ENCODE measurements around the gene HSP90AB1.

The HSP90AB1 gene

GRCh38 chr6:44257025-44257752 is 10.3 kb downstream of the HSP90AB1 start, which contains the start of gene SLC35B2:
Gene SLC35B2 (minus strand): TSS chr6:44257528. CDS start chr6:44257410, 118 bp downstream.
- in situ Hi-C loops (cut with HindIII; ENCODE audit: low pct_unique_long_range_greater_than_20kb, low sequenced_read_pairs) = no loop called here
- TF ChIP-seq JUND (IDR thresholded peaks at IDR 0.05; ENCODE audit: low read depth) = no peak
- peak; percentile 72 to 77 for DNase-seq (ENCODE audit: low read depth in 1 of 2, low spot score in 1 of 2)

GRCh38 chr6:44257753-44258324 is 10.9 kb downstream of the HSP90AB1 start:
- TF ChIP-seq JUND (IDR thresholded peaks at IDR 0.05; ENCODE audit: low read depth) = no peak
- DNase-seq (ENCODE audit: low read depth in 1 of 2, low spot score in 1 of 2) = no peak
- in situ Hi-C loops (cut with HindIII; ENCODE audit: low pct_unique_long_range_greater_than_20kb, low sequenced_read_pairs) = no loop called here

- in situ Hi-C loops (cut with HindIII; ENCODE audit: low pct_unique_long_range_greater_than_20kb, low sequenced_read_pairs) = no loop called here
- no peak for DNase-seq (ENCODE audit: low read depth in 1 of 2, low spot score in 1 of 2)
- no peak for TF ChIP-seq JUND (IDR thresholded peaks at IDR 0.05; ENCODE audit: low read depth)
Observed at GRCh38 chr6:44258325-44258863, 11.5 kb downstream of the HSP90AB1 start.

GRCh38 chr6:44258921-44259320 is 12.0 kb downstream of the HSP90AB1 start:
- no peak for DNase-seq (ENCODE audit: low read depth in 1 of 2, low spot score in 1 of 2)
- TF ChIP-seq JUND (IDR thresholded peaks at IDR 0.05; ENCODE audit: low read depth) = no peak
- in situ Hi-C loops (cut with HindIII; ENCODE audit: low pct_unique_long_range_greater_than_20kb, low sequenced_read_pairs) = no loop called here

GRCh38 chr6:44260011-44260410 is 13.1 kb downstream of the HSP90AB1 start:
- TF ChIP-seq JUND (IDR thresholded peaks at IDR 0.05; ENCODE audit: low read depth) = no peak
- in situ Hi-C loops (cut with HindIII; ENCODE audit: low pct_unique_long_range_greater_than_20kb, low sequenced_read_pairs) = no loop called here
- no peak for DNase-seq (ENCODE audit: low read depth in 1 of 2, low spot score in 1 of 2)

GRCh38 chr6:44260451-44261297 is 13.8 kb downstream of the HSP90AB1 start:
- no peak for DNase-seq (ENCODE audit: low read depth in 1 of 2, low spot score in 1 of 2)
- TF ChIP-seq JUND (IDR thresholded peaks at IDR 0.05; ENCODE audit: low read depth) = no peak
- in situ Hi-C loops (cut with HindIII; ENCODE audit: low pct_unique_long_range_greater_than_20kb, low sequenced_read_pairs) = no loop called here

- in situ Hi-C loops (cut with HindIII; ENCODE audit: low pct_unique_long_range_greater_than_20kb, low sequenced_read_pairs) = no loop called here
- DNase-seq (ENCODE audit: low read depth in 1 of 2, low spot score in 1 of 2) = no peak
- no peak for TF ChIP-seq JUND (IDR thresholded peaks at IDR 0.05; ENCODE audit: low read depth)
Observed at GRCh38 chr6:44261581-44261980, 14.7 kb downstream of the HSP90AB1 start.

GRCh38 chr6:44262467-44263353 is 15.8 kb downstream of the HSP90AB1 start:
- in situ Hi-C loops (cut with HindIII; ENCODE audit: low pct_unique_long_range_greater_than_20kb, low sequenced_read_pairs) = no loop called here
- no peak for TF ChIP-seq JUND (IDR thresholded peaks at IDR 0.05; ENCODE audit: low read depth)
- DNase-seq (ENCODE audit: low read depth in 1 of 2, low spot score in 1 of 2) = no peak

GRCh38 chr6:44263354-44264100 is 16.6 kb downstream of the HSP90AB1 start:
- no peak for DNase-seq (ENCODE audit: low read depth in 1 of 2, low spot score in 1 of 2)
- TF ChIP-seq JUND (IDR thresholded peaks at IDR 0.05; ENCODE audit: low read depth) = no peak
- in situ Hi-C loops (cut with HindIII; ENCODE audit: low pct_unique_long_range_greater_than_20kb, low sequenced_read_pairs) = no loop called here

GRCh38 chr6:44264154-44265006 is 17.5 kb downstream of the HSP90AB1 start:
- no peak for DNase-seq (ENCODE audit: low read depth in 1 of 2, low spot score in 1 of 2)
- TF ChIP-seq JUND (IDR thresholded peaks at IDR 0.05; ENCODE audit: low read depth) = no peak
- in situ Hi-C loops (cut with HindIII; ENCODE audit: low pct_unique_long_range_greater_than_20kb, low sequenced_read_pairs) = no loop called here
